A375 (cell line): ENCODE results near the gene TMOD2. TPM values are rescaled to one million over a fixed set of nuclear protein-coding genes. Genes with fewer than 3 reads are reported as not detected.

Source experiments
- small RNA-seq: library from RNA; depleted of rRNA; stranded (forward); fragments of <200 nt; gene quantifications from one replicate; pipeline ENCODE3, GENCODE V24; 2014
- total RNA-seq: library from RNA; depleted of rRNA; stranded (reverse); fragments of >200 nt; shearing (Covaris generic); gene quantifications from 2 replicates; pipeline ENCODE4 v1.2.3, GENCODE V29; 2014; rRNA removed

TMOD2 gene
- total RNA-seq, result 3.0 and 4.3 TPM in 2 replicates

GRCh38 chr15:51750792-51751696, at the start of gene TMOD2:
Gene TMOD2 (plus strand): TSS chr15:51751597. CDS start chr15:51766442, 14,845 bp downstream.

GRCh38 chr15:51737522-51738305, 13.7 kb upstream of the TMOD2 start, which contains the start of gene LYSMD2:
Gene LYSMD2 (minus strand): TSS chr15:51737655. CDS start chr15:51737622, 33 bp downstream.

DNA sequence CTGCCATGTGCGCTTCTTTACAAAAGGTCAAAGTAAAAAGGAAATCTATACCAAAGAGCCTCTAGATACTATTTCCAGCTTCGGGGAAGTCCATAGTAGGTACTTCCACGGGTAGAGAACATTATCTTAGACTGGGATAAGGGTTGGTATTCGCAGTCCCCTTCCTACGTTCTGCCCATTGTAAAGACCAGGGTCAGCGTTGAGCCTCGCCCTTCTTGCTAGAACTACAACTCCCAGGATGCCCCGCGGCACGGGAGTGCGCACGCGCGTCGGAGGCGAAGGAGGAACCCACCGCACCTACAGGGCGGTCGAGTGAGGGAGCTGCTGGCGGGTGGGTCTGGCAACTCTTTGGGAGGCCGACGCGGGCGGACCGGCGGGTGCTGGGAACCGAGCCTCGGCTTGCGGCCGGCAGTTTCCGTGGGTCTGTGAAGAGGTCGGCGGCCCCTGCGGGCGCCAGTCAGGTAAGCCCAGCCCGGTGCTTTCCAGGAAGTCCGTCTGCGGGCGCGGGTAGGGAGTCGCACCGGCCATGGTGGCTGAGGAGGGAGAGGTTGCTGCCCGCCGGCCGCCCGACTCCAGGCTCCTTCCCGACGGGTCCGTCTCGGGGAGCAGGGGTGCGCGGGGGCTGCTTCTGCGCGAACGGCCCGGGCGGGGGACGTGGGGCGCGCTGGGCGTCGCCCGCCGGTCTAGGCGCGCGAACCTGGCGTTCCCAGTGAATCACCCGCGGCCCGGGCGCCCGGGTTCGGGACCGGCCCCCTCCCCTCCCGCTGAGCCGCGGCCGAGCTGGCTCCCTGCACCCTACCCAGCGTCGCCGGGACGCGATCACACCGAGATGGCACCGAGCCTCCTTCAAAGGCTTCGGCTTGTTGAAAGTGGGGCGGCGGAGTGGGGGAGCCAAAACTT, 78.2 kb downstream of the TMOD2 start, which contains the start of gene TMOD3:
TSS of gene TMOD3 (plus strand) at position 278 of the 900 bp plus-strand sequence. CDS start 33,232 bp downstream, outside the sequence.

Small RNA genes within 50 kb of the gene (small RNA-seq; reads per million reads assigned to genes)
- gene AC090971.5, result not detected
- not detected for gene RF00017

Other genes starting within 250 kb of the TMOD2 start
- 12.4 and 12.6 TPM in 2 replicates for gene DMXL2, start 128.8 kb upstream of the TMOD2 start, total RNA-seq
- gene SCG3, start 70.1 kb upstream of the TMOD2 start, total RNA-seq, result not detected in 2 replicates
- 5.1 and 6.9 TPM in 2 replicates for gene LYSMD2, start 13.9 kb upstream of the TMOD2 start, total RNA-seq
- 35.2 and 44.1 TPM in 2 replicates for gene TMOD3, start 78.1 kb downstream of the TMOD2 start, total RNA-seq
- 44.9 and 46.8 TPM in 2 replicates for gene LEO1, start 220.2 kb downstream of the TMOD2 start, total RNA-seq